ENCODE measurements around the gene RASA3. TPM values are rescaled to one million over a fixed set of nuclear protein-coding genes. Genes with fewer than 3 reads are reported as not detected.
"Not testable (repeated sequence)": the region's sequence is repeated elsewhere in the genome, so short reads cannot be mapped to it uniquely, and the experiment has no call there.

The RASA3 gene
- polyA plus RNA-seq, 4 donors = 10.0 to 14.5 (median 12.6) TPM

DNA sequence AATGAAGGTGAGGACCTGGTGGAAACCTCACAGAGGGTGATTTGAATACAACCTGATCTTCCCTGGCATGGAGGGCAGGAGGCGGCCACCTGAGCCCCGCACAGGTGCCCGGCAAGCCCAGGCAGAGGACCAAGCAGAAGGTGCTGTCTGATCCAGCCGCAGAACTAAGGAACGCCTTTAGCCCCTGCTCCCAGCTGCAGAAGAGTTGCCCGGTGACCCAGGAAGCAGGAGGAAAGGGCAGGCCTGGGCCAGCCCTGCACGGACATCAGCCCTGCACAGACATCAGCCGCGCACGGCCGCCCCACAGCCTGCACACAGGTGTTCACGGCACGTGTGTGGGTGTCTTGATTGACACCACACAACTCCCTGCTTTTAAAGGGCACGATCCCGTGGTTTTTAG is 43.1 kb downstream of the RASA3 start:
- DNase-seq (ENCODE audit: low read depth in 4 of 4, low spot score in 3 of 4) = no peak

DNA sequence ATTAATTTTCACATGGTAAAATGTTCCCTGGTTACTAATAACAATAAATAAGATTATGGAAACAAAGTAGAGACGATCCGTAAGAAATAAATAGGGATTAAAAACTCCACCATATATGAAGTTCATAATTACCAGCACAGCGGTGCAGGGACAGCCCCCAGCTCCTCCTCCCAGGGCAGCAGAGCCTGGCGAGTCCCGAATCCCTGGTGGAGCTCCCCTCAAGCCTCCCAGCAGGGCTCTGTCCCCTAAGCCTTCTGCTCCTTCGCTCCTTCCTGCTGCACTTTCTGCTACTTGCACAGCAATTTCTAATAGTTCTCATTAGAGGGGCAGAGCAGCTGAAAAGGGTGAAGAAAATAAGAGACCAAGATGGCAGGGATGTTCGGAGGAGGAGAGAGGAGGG is 43.6 kb downstream of the RASA3 start:
- DNase-seq (ENCODE audit: low read depth in 4 of 4, low spot score in 3 of 4) = no peak

DNA sequence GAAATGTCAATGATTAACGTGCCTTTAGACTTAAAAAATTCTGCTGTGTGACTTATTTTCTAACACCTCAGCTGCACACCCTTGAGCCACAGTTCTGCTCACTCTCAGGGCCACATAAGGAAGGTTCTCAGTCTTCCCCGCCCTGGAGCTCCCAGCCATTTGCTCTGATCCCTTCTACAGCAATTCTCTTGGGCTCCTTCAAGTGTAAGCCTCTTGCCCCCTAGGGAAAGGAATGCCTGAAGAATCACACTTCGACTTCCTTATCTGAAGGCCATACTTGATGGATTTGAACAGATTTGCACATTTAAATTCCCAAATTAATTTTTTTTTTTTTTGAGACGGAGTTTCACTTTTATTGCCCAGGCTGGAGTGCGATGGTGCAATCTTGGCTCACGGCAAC is 44.2 kb downstream of the RASA3 start:
- no peak for DNase-seq (ENCODE audit: low read depth in 4 of 4, low spot score in 3 of 4)

DNA sequence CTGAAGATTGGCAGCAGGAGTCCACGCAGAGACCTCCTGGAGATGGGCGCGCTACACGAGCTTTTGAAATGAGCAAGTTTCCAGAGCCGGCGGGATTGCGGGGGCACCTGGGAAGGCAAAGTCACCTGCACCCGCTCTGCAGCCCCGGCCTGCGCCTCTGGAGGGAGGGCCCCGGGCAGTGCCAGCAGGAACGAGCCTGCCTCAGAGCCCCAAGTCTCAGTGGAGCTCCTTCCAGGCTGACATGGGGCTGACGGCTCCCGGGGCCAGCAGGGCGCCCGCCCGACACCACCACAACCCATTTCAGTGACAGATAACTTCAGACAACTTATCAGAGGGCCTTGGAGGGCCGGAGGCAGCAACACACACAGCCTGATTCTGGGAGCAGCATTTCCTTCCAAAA is 45.0 kb downstream of the RASA3 start:
- DNase-seq (ENCODE audit: low read depth in 4 of 4, low spot score in 3 of 4) = no peak

DNA sequence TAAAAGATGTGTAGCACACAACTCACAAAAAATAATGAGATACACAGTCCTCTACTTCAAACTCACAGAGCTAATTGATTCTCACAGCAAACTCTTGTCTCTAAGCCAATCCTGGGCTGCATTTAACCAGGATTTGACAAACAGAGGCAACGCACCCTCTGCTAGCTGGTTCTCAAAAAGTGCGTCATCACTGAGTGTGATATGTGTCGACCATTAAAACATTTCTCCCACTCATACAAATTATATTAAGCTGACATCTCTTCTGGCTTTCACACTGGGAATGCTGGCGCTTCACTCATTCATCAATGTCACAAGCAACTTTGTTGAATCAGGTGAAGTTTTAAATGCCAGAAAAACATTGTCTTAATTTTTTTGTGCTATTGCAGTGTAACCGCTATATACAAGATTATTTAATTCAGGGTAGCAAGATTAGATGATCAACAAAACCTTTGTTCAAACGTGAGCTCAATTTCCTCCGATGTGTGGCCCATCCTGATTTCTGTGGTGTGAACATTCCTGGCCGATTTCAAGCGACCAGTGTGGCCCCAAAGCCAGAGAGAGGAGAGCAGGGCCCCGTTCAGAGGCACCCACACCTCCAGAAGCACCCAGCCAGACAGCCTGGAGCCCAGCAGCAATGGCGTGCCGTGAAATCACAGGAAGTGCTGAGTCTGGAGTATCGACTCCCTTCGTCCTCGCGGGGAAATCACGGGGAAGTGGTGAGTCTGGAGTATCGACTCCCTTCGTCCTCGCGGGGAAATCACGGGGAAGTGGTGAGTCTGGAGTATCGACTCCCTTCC is 49.4 kb downstream of the RASA3 start:
- DNase-seq (ENCODE audit: low read depth in 4 of 4, low spot score in 3 of 4) = no peak

DNA sequence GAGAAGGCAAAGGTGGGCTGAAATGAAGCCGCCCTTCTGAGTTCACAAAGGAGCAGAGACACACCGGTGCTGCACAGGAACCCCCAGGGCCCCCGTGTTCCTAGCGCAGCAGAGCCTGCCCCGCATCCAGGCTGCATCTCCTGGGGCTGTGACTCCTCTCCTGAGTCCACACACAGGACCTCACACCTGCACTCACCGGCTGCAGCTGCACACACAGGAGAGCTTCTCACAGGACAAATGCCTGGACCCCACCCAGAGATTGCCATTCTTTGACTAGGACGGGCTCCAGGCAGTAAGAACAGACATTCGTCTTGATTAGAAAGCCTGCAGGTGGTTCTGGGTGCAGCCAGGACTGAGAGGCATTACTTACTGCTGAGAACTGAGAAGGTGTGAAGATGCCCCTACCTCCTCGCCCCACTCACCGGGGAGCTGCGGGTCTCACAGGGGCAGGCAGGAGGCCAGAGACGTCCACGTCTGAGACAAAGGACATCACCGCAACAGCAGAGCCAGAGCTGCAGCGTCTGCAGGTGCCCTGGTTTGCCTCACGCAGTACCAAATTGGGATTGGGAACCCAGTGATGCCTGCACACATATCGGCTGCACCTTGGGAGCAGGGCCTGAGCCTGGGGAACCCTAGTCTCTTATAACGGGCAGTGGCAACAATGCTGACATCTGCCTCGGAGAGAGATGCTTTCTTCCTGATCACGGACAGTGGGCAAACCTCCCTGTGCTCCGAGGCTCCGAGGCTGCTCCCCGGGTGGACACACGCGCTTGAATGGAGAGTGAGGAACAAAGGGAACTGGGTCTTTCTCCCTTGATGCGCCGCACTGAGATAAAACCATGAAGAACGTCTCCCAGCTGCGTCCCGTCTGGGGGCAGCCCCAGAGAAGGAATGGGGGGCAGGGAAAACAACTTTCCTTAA is 50.4 kb downstream of the RASA3 start:
- no peak for DNase-seq (ENCODE audit: low read depth in 4 of 4, low spot score in 3 of 4)

DNA sequence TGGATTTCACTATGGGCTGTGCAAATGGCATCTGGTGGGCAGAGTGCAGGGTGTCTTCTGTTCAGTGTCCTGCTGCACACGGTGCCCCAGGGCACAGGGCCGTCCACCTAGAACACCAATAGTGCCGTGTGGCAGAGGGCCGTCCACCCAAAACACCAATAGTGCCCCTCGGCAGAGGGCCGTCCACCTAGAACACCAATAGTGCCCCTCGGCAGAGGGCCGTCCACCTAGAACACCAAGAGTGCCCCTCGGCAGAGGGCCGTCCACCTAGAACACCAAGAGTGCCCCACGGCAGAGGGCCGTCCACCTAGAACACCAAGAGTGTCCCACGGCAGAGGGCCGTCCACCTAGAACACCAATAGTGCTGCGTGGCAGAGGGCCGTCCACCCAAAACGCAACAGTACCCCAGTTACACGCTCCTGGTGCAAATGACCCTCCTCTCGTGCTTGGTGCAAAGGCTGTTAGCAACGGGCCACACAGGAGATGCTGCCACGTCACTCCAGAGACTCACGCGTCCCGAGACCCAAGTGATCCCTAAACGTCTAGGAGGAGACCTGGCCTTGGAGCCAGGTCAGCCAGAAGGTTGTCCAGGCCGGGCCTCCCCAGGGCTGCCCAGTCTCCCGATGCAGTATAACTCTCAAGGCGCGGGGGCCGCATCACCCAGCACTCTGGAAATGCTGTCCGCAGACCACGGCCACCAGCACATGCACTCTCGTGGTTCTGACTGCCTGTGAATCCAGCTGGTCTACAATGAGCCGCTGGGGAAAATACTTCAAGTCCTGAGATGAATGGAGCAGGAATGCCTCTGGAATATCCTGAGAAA is 51.5 kb downstream of the RASA3 start:
- no peak for DNase-seq (ENCODE audit: low read depth in 4 of 4, low spot score in 3 of 4)

DNA sequence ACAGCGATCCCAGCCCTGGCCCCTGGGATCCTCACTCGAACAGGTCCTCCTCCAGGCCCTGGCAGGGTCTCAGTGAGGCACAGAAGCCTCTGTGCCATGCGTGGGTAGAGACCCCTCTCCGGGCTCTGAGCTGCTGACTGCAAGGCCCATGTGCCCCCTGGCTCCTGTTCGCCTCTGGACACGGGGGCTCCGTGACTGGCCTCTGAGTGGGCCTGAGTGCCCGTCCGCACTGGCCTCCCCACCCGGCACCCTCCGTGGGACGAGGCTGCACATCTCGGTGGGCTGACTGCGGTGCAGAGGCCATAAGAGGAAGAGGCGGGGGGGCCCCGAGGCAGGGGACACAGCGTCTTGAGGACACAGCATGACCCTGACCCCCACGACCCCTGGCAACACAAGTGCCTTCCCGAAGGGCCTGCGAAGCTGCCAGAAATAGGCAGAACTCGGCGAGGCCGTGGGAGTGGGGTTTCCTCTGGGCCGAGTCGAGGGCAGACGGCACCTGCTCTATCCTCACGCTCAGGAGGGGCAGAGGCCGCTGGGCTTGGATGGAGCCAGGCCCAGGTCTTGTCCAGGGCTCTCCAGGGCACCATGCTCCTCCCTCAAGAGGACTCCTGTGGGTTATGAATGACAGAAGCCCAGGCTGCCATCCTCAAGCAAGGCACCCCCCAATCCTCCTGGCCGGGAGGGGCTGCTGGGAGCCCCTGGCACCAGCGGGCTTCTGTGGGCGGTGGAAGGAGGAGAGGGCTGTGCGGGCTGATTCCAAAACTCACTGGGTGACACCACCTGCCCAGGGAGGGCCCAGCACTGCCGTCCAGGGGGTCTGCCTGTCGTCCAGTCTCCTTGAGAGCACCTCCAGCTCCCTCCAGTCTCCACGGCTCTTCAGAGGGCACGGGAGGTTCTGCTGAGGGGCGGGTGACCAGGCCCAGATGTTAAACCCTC is 52.6 kb downstream of the RASA3 start:
- no peak for DNase-seq (ENCODE audit: low read depth in 4 of 4, low spot score in 3 of 4)

DNA sequence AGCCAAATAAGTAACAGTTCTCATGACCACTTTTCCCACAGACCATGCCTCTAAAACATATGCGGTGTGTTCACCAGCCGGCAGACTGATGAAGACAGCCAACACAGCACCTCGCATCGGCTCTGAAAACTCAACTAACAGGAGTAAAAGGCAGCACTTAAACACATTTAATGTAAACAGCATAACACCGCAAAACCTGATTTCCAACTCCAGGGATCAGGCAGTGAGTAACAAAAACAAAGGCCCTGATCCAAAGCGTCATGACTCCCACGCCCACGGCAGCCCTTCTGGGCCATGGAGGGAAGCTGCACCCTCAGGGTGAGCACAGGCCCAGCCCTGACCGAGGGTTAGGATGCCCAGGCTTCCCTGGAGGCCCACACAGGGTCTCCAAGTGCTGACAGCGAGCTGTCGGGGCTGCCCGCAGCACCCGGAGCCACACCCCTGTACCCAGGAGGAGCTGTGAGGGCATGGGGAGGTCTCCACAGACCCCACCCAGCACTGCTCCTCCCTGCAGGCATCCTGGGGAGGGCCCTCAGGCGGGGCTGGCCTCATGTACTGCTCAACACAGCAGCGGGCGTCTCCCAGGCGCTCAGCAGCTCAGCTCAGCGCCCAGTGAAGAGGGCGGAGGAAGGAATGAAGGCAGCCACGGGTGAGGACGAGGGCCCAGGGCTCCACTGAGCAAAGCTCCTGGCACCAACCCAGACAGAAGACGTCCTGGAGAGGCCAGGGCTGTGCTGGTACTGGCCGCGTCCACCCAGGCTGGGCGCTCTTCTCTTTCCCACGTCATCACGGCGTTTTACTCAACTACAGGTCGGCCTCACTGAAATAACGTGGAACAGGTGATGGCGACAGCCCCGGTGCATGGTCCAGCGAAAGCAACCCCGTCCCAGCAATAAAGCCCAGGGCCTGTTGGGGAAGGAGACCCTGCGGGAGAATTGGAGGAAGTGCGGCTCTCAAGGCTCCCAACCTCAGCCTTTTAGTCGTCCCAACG is 53.7 kb downstream of the RASA3 start:
- no peak for DNase-seq (ENCODE audit: low read depth in 4 of 4, low spot score in 3 of 4)

DNA sequence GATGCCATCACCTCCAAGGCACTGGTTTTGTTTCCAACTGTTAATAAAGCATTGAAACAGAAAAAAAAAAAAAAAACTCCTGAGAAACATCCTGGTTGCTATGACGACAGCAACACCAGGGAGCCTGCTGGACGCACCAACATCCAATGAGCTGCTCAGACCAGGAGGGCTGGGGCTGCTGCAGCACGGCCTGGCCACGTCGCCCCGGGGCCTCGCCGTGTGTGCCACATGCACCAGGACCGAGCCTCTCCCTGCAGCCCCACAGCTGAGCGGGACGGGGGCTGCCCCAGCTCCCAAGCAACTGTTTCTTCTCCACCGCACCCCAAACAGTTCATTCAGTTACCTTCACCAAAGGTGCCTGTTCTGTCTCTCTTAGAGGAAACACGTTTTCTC is 54.5 kb downstream of the RASA3 start:
- no peak for DNase-seq (ENCODE audit: low read depth in 4 of 4, low spot score in 3 of 4)

DNA sequence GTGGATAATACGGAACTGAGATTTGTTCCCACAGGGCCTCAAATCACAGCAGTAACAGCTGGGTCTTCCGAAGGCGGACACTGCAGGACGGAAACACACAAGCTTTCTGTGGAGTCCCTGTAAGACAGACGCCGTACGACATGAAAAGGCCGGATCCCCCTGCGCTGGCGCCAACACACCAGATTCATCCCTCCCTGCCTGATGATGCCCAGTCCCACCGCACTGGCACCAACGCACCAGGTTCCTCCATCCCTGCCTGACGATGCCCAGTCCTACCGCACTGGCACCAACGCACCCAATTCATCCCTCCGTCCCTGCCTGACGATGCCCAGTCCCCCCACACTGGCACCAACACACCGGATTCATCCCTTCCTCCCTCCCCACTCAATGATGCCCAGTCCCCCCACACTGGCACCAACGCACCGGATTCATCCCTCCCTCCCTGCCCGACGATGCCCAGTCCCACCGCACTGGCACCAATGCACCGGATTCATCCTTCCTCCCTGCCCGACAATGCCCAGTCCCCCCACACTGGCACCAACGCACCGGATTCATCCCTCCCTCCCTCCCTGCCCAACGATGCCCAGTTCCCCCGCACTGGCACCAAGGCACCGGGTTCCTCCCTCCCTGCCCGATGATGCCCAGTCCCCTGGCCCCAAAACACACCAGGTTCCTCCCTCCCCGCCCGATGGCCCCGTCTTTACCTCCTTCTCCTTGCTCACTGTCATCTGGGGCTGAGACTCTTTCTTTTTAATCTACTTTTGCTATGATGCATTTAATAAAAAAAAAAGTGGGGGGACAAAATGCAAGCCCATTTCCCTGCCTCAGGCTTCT is 55.1 kb downstream of the RASA3 start:
- no peak for DNase-seq (ENCODE audit: low read depth in 4 of 4, low spot score in 3 of 4)

DNA sequence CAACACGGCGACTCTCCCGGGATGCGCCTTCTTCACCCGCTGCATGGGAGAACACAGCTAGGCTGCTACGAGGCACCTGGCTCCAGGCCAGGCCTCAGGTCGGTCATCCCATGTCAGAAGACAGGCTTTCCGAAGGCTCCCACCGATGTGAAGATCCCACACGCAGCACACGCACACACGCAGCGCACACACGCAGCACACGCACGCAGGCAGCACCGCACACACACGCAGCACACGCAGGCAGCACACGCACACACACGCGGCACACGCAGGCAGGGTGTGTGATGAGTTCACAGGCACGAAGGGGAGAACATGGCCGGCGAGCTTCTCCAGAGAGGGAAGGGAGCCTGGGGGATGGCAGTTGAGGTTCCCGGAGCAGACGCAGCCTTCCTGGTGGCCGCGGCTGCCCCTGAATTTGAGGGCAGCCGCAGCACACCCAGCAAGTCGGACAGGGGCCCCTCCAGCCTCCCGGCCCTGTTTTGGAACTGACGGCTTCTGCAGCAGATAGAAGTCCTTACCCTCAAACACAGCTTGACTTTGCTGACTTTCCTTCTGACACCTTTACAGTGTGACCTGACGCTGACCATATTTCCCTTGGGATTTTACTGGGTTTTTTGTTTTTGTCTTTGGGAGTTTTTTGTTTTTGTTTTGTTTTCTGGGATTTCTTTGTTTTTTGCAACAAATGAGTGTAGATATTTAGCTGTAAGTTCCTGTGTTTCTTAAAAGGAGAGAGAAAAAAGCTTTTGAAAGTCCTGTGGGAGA is 55.9 kb downstream of the RASA3 start:
- DNase-seq (ENCODE audit: low read depth in 4 of 4, low spot score in 3 of 4) = no peak

DNA sequence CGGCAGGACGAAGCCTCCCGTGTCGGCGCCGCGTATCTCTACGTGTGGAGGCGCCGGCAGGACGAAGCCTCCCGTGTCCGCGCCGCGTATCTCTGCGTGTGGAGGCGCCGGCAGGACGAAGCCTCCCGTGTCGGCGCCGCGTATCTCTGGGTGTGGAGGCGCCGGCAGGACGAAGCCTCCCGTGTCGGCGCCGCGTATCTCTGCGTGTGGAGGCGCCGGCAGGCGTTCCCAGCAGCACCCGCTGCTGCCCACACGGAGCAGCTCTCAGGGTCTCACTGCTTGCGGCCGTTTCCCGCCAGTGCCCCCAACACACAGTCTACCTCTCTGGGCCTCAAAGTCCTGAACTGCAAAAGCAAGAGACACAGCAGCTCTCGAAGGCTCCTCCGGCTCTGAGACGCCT is 56.6 kb downstream of the RASA3 start:
- DNase-seq (ENCODE audit: low read depth in 4 of 4, low spot score in 3 of 4) = not testable (repeated sequence)

DNA sequence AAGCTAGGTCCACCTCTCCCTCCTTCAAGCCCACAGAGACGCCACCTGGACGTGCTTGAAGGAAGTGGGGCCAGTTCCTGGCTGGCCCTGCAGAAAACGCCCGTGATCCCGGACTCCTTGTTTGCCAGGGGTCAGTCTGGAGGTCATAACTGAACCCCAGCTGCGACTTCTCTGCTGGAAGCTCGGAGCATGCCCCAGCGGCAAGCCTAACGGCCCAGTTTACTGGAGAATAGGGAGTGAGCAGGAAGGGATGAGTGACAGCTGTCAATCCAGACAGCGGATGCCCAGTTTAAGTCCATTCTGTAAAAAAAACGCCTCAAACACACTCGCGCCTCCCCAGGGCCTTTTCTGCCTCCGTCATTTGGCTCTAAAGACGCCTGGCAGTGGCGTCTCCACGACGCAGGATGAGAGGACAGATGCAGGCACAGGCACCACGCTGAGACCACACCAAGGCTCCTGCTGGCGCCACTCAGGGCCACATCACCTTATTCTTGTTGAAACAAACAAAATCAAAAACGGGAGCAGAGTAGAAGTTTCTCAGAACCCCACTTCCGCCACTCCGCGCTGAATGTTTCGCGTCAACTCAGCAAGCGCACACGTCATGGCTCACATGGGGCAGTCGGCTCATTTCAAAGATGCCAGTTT is 57.6 kb downstream of the RASA3 start:
- no peak for DNase-seq (ENCODE audit: low read depth in 4 of 4, low spot score in 3 of 4)

DNA sequence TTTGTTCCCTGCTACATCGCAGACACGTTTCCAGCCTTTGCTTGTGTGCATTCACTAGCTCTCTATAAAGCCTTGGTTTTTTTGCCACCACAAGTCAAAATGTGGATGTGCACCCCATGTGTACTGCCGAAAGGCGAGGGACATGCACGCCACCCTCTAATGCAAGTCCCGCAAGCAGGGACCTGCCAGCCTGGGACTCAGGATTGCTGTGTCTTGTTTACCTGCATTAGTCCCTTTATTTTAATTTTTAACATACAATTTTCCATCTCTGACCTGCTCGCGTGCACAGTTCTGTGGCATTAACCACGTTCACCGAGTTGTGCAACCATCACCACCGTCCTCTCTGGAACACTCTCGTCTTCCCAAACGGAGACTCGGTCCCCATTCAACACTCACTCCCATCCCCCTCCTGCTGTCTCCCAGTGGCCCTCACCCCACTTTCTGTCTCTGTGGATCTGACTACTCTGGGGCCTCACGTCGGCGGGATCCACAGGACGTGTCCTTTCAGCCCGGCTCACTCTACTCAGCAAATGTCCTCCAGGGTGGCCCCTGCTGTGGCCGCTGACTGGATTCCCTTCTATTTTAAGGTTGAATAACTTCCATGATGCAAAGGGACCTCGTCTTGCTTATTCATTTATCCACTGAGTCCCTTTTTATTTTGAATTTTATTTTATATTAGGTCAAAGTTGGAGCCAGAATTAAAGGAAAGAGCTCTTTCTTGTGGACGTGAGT is 58.4 kb downstream of the RASA3 start:
- no peak for DNase-seq (ENCODE audit: low read depth in 4 of 4, low spot score in 3 of 4)

DNA sequence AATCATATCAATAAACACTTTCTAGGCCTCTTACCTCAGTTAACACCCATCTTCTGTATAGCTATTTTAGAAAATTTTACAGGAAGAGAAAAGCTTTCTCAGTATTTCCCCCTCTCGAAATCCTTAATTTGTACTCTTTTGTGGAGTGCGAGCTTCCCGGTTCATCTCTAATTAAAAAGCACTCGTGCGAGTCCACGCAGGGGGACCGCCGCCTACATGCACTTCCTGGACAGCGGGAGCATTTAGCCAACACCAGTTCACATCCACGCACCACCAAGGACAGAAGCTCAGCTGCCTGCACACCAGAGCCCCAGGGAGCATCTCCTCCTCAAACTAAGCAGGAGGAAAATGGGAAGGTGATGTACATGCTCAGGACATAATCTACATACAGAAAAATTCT is 60.0 kb downstream of the RASA3 start:
- no peak for DNase-seq (ENCODE audit: low read depth in 4 of 4, low spot score in 3 of 4)
